ENCODE data around the gene TMEM201.

Gene TMEM201

GRCh38 chr1:9589719-9590157, 1.0 kb downstream of the TMEM201 start:
- in situ Hi-C loops (cut with HindIII; ENCODE audit: low sequenced_read_pairs) = no loop called here
- no peak for DNase-seq (ENCODE audit: low read depth)
- peak overlapping the region; percentile 52 for H3K4me3 ChIP-seq (ENCODE audit: low read depth, low read length)
- no peak for TF ChIP-seq CTCF (IDR thresholded peaks at IDR 0.05; ENCODE audit: low read depth, low read length, missing control alignments)

GRCh38 chr1:9590201-9590600, 1.5 kb downstream of the TMEM201 start:
- peak overlapping the region; percentile 52 for H3K4me3 ChIP-seq (ENCODE audit: low read depth, low read length)
- in situ Hi-C loops (cut with HindIII; ENCODE audit: low sequenced_read_pairs) = no loop called here
- TF ChIP-seq CTCF (IDR thresholded peaks at IDR 0.05; ENCODE audit: low read depth, low read length, missing control alignments) = no peak
- DNase-seq (ENCODE audit: low read depth) = no peak

- in situ Hi-C loops (cut with HindIII; ENCODE audit: low sequenced_read_pairs) = no loop called here
- H3K4me3 ChIP-seq (ENCODE audit: low read depth, low read length) = no peak overlapping the region
- no peak for DNase-seq (ENCODE audit: low read depth)
- TF ChIP-seq CTCF (IDR thresholded peaks at IDR 0.05; ENCODE audit: low read depth, low read length, missing control alignments) = no peak
Observed at GRCh38 chr1:9590945-9591668, 2.4 kb downstream of the TMEM201 start.

GRCh38 chr1:9591669-9592509, 3.2 kb downstream of the TMEM201 start:
- in situ Hi-C loops (cut with HindIII; ENCODE audit: low sequenced_read_pairs) = no loop called here
- no peak overlapping the region for H3K4me3 ChIP-seq (ENCODE audit: low read depth, low read length)
- TF ChIP-seq CTCF (IDR thresholded peaks at IDR 0.05; ENCODE audit: low read depth, low read length, missing control alignments) = no peak
- DNase-seq (ENCODE audit: low read depth) = no peak

GRCh38 chr1:9592510-9593075, 3.9 kb downstream of the TMEM201 start:
- no peak overlapping the region for H3K4me3 ChIP-seq (ENCODE audit: low read depth, low read length)
- DNase-seq (ENCODE audit: low read depth) = no peak
- in situ Hi-C loops (cut with HindIII; ENCODE audit: low sequenced_read_pairs) = no loop called here
- no peak for TF ChIP-seq CTCF (IDR thresholded peaks at IDR 0.05; ENCODE audit: low read depth, low read length, missing control alignments)

GRCh38 chr1:9593147-9593491, 4.4 kb downstream of the TMEM201 start:
- DNase-seq (ENCODE audit: low read depth) = no peak
- H3K4me3 ChIP-seq (ENCODE audit: low read depth, low read length) = no peak overlapping the region
- TF ChIP-seq CTCF (IDR thresholded peaks at IDR 0.05; ENCODE audit: low read depth, low read length, missing control alignments) = no peak
- in situ Hi-C loops (cut with HindIII; ENCODE audit: low sequenced_read_pairs) = no loop called here

All from astrocyte of the cerebellum (primary cell).